ENCODE data around the gene GPR171. TPM values are rescaled to one million over a fixed set of nuclear protein-coding genes. Genes with fewer than 3 reads are reported as not detected.

The GPR171 gene
- total RNA-seq, 1 experiment from 2014 or later = not detected

GRCh38 chr3:151236736-151237135, 33.7 kb upstream of the GPR171 start:
- Histone ChIP-seq H3K27ac (ENCODE audit: low read length) (no peak overlapping the region), H3K4me2 (ENCODE audit: low read length) (no peak overlapping the region), H4K20me1 (ENCODE audit: low read length) (no peaks in the 10 kb centered on the region), H3K79me2 (ENCODE audit: low read length) (no peaks in the 10 kb centered on the region), H3K4me1 (ENCODE audit: insufficient read depth, low read length) (peaks cover 13% of the 10 kb centered on the region), H3K9me2 (replicated peaks; ENCODE audit: low read length) (no peaks in the 10 kb centered on the region), H3K9ac (ENCODE audit: low read length) (no peak overlapping the region), H3K27me3 (ENCODE audit: low read length) (no peaks in the 10 kb centered on the region), H3K9me3 (ENCODE audit: low read length) (no peaks in the 10 kb centered on the region), H2AFZ (ENCODE audit: low read length) (no peak overlapping the region), H3F3A (ENCODE audit: low read length, unreplicated experiment) (no peaks in the 10 kb centered on the region), H3K36me3 (ENCODE audit: low read depth, low read length) (no peaks in the 10 kb centered on the region), H3K4me3 (ENCODE audit: low read length) (no peak overlapping the region)
- peak; percentile 39 for DNase-seq
- TF ChIP-seq EZH2 (IDR thresholded peaks at IDR 0.05; ENCODE audit: low read length, unreplicated experiment) = no peak
- TF ChIP-seq, protein P1, sequence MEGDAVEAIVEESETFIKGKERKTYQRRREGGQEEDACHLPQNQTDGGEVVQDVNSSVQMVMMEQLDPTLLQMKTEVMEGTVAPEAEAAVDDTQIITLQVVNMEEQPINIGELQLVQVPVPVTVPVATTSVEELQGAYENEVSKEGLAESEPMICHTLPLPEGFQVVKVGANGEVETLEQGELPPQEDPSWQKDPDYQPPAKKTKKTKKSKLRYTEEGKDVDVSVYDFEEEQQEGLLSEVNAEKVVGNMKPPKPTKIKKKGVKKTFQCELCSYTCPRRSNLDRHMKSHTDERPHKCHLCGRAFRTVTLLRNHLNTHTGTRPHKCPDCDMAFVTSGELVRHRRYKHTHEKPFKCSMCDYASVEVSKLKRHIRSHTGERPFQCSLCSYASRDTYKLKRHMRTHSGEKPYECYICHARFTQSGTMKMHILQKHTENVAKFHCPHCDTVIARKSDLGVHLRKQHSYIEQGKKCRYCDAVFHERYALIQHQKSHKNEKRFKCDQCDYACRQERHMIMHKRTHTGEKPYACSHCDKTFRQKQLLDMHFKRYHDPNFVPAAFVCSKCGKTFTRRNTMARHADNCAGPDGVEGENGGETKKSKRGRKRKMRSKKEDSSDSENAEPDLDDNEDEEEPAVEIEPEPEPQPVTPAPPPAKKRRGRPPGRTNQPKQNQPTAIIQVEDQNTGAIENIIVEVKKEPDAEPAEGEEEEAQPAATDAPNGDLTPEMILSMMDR (conservative IDR thresholded peaks at IDR 0.05; ENCODE audit: low read depth, low read length) = no peak
- no peak for TF ChIP-seq EZH2phosphoT487 (IDR thresholded peaks at IDR 0.05; ENCODE audit: borderline replicate concordance, low read length)
- POLR2A ChIA-PET (ENCODE audit: unreplicated experiment) = no interaction called here
- no peak for ATAC-seq
- no TSS peak for BruUV-seq (replicated peaks)
- intact Hi-C loops (cut with micrococcal nuclease) = no loop called here
- CTCF ChIA-PET = no interaction called here

- no peak overlapping the region for H3K4me2 ChIP-seq (ENCODE audit: low read length)
- intact Hi-C loops (cut with micrococcal nuclease) = no loop called here
- BruUV-seq (replicated peaks) = no TSS peak
- no peak overlapping the region for H2AFZ ChIP-seq (ENCODE audit: low read length)
- no peak overlapping the region for H3K4me3 ChIP-seq (ENCODE audit: low read length)
- no peaks in the 10 kb centered on the region for H3K9me2 ChIP-seq (replicated peaks; ENCODE audit: low read length)
- H3K79me2 ChIP-seq (ENCODE audit: low read length) = no peaks in the 10 kb centered on the region
- ATAC-seq (no peak), DNase-seq (no peak)
- no peak for TF ChIP-seq EZH2 (IDR thresholded peaks at IDR 0.05; ENCODE audit: low read length, unreplicated experiment)
- TF ChIP-seq, protein P1 (conservative IDR thresholded peaks at IDR 0.05; ENCODE audit: low read depth, low read length) = no peak
- no peak for TF ChIP-seq EZH2phosphoT487 (IDR thresholded peaks at IDR 0.05; ENCODE audit: borderline replicate concordance, low read length)
- no peaks in the 10 kb centered on the region for H3F3A ChIP-seq (ENCODE audit: low read length, unreplicated experiment)
- H3K9me3 ChIP-seq (ENCODE audit: low read length) = no peaks in the 10 kb centered on the region
- ChIA-PET POLR2A (ENCODE audit: unreplicated experiment) (no interaction called here), CTCF (no interaction called here)
- no peaks in the 10 kb centered on the region for H4K20me1 ChIP-seq (ENCODE audit: low read length)
- no peak overlapping the region for H3K9ac ChIP-seq (ENCODE audit: low read length)
- H3K36me3 ChIP-seq (ENCODE audit: low read depth, low read length) = no peaks in the 10 kb centered on the region
- H3K27ac ChIP-seq (ENCODE audit: low read length) = no peak overlapping the region
- no peaks in the 10 kb centered on the region for H3K27me3 ChIP-seq (ENCODE audit: low read length)
- peaks cover 13% of the 10 kb centered on the region for H3K4me1 ChIP-seq (ENCODE audit: insufficient read depth, low read length)
Observed at GRCh38 chr3:151236316-151236715, 33.3 kb upstream of the GPR171 start.

DNA sequence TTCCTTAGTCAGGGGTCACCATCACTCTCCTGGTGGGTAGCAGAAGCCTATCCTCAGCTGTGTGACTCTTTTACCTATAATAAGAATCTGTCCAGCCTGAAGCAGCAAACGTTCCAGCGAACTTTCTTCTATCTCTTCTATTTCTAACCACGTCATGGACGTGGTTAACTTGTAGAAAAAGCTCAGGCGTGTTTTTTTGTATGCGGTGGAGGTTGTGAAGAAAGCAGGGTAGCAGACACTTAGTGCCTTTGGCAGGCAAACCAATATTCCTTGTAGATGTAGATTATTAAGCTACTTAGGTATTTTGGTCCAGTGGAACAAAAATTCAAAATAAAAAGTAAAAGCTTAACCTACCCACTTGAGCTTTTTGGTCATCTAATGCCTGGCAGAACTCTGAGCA, 31.8 kb upstream of the GPR171 start:
- Histone ChIP-seq H3K4me1 (ENCODE audit: insufficient read depth, low read length) (no peaks in the 10 kb centered on the region), H3K27ac (ENCODE audit: low read length) (no peak overlapping the region), H3K4me2 (ENCODE audit: low read length) (no peak overlapping the region), H4K20me1 (ENCODE audit: low read length) (no peaks in the 10 kb centered on the region), H3F3A (ENCODE audit: low read length, unreplicated experiment) (no peaks in the 10 kb centered on the region), H3K9me2 (replicated peaks; ENCODE audit: low read length) (no peaks in the 10 kb centered on the region), H3K36me3 (ENCODE audit: low read depth, low read length) (no peaks in the 10 kb centered on the region), H3K4me3 (ENCODE audit: low read length) (no peak overlapping the region), H3K9ac (ENCODE audit: low read length) (no peak overlapping the region), H3K9me3 (ENCODE audit: low read length) (no peaks in the 10 kb centered on the region), H3K27me3 (ENCODE audit: low read length) (no peaks in the 10 kb centered on the region), H2AFZ (ENCODE audit: low read length) (no peak overlapping the region), H3K79me2 (ENCODE audit: low read length) (no peaks in the 10 kb centered on the region)
- BruUV-seq (replicated peaks) = no TSS peak
- intact Hi-C loops (cut with micrococcal nuclease) = no loop called here
- TF ChIP-seq EZH2phosphoT487 (IDR thresholded peaks at IDR 0.05; ENCODE audit: borderline replicate concordance, low read length) (no peak), EZH2 (IDR thresholded peaks at IDR 0.05; ENCODE audit: low read length, unreplicated experiment) (no peak)
- TF ChIP-seq, protein P1 (conservative IDR thresholded peaks at IDR 0.05; ENCODE audit: low read depth, low read length) = no peak
- CTCF ChIA-PET = no interaction called here
- POLR2A ChIA-PET (ENCODE audit: unreplicated experiment) = interaction anchor here (0.6 kb wide), 1 partner anchor 453 kb away, joined by 3 read pairs; no protein-coding TSS in a partner anchor
- ATAC-seq (no peak), DNase-seq (no peak)
